ENCODE data around the gene SEC14L6. TPM values are rescaled to one million over a fixed set of nuclear protein-coding genes. Genes with fewer than 3 reads are reported as not detected.

SEC14L6 gene
- total RNA-seq, 3 donors from 2014 or later (not counting 1 experiment from before 2014, with no cell fraction given) = 0.18 to 0.23 TPM; not detected in 1

DNA sequence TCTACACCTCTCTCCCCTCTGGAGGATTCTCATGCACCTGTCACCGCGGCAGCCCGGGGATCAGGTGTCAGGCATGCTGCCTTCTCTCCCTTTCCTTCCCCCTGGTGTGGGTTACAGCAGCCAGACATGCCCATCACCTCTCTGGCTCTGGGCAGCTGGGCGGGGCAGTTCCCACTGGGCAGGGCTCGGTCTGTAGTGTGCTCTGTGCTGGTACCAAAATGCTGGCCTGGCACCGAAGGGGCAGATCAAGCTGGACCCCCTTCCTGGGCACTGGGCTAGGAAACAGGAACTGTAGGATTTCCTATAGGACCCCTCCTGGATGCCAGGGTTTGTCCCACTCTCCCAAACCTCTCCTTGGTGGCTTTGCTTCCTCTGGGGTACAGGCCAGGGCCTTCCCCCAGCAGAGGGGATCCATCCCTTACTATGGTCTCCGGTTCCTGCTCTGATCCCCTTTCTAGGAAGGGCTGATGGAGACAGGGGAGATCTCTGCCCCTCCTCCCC lies 27.1 kb upstream of the SEC14L6 start:
- Mint-ChIP-seq H3K27me3 (ENCODE audit: low read depth in 2 of 2) (peaks cover 0 to 7% of the 10 kb centered on the region in 2 donors), H3K36me3 (no peaks in the 10 kb centered on the region), H3K9me3 (no peaks in the 10 kb centered on the region), H3K4me3 (no peak overlapping the region), H3K27ac (no peak overlapping the region), H3K4me1 (no peaks in the 10 kb centered on the region)
- H3K36me3 ChIP-seq (ENCODE audit: control insufficient read depth, insufficient read depth, low read length) = peaks cover 23% of the 10 kb centered on the region
- TF ChIP-seq, protein P1, sequence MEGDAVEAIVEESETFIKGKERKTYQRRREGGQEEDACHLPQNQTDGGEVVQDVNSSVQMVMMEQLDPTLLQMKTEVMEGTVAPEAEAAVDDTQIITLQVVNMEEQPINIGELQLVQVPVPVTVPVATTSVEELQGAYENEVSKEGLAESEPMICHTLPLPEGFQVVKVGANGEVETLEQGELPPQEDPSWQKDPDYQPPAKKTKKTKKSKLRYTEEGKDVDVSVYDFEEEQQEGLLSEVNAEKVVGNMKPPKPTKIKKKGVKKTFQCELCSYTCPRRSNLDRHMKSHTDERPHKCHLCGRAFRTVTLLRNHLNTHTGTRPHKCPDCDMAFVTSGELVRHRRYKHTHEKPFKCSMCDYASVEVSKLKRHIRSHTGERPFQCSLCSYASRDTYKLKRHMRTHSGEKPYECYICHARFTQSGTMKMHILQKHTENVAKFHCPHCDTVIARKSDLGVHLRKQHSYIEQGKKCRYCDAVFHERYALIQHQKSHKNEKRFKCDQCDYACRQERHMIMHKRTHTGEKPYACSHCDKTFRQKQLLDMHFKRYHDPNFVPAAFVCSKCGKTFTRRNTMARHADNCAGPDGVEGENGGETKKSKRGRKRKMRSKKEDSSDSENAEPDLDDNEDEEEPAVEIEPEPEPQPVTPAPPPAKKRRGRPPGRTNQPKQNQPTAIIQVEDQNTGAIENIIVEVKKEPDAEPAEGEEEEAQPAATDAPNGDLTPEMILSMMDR (IDR thresholded peaks at IDR 0.05) = no peak
- WGBS (ENCODE audit: insufficient coverage) = 72% methylated on average over 7 of the region's 7 CpGs
- H3K9me3 ChIP-seq (ENCODE audit: control insufficient read depth, insufficient read depth, low read length) = no peaks in the 10 kb centered on the region
- DNase-seq = no peak
- H3K27me3 ChIP-seq (ENCODE audit: control insufficient read depth, insufficient read depth, low read length) = peaks cover 4% of the 10 kb centered on the region
- no peak overlapping the region for H3K4me3 ChIP-seq (ENCODE audit: low read length)
- H3K27ac ChIP-seq (ENCODE audit: low read length) = no peak overlapping the region
- intact Hi-C loops (cut with micrococcal nuclease) = no loop called here
- ATAC-seq = no peak
- no peaks in the 10 kb centered on the region for H3K4me1 ChIP-seq (ENCODE audit: control insufficient read depth, insufficient read depth, low read length)

DNA sequence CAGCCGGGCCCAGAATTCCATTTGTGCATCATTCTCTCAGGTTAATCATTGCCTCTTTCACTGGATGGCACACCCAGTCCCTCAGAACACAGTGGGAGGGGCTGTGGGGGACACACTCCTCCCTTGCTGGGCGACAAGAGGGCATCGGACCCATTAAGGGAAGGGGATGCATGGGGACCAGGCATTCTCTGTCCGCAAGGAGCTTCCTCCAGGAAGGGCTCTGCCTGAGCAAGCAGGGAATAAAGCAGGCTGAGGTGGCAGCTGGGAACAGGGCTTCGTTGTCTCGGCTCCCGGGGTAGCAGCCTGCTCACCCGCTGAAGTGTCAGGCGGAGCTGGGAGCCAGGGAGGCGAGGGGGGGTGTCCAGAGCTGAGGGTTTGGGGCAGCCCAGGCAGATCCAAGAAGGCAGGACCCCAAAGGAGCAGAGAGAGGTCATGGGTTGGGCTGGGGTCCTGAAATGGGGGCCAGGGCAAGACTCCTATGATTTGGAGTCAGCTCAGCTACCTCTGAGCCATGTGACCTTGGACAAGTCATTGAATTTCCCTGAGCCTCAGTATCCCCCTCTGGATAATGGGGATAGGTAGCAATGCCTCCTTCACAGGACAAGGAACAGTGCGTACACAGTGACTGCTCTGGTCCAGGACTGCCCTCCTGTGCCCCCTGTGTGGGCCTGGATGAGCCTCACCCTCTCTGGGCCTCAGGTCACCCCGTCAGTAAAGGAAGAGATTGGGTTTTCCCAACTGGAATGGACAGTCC lies 26.5 kb upstream of the SEC14L6 start:
- Mint-ChIP-seq H3K9me3 (no peaks in the 10 kb centered on the region), H3K36me3 (no peaks in the 10 kb centered on the region), H3K4me1 (no peaks in the 10 kb centered on the region), H3K27ac (no peak overlapping the region), H3K4me3 (no peak overlapping the region), H3K27me3 (ENCODE audit: low read depth in 2 of 2) (peaks cover 0 to 7% of the 10 kb centered on the region in 2 donors)
- Histone ChIP-seq H3K27ac (ENCODE audit: low read length) (no peak overlapping the region), H3K9me3 (ENCODE audit: control insufficient read depth, insufficient read depth, low read length) (no peaks in the 10 kb centered on the region), H3K4me3 (ENCODE audit: low read length) (no peak overlapping the region), H3K27me3 (ENCODE audit: control insufficient read depth, insufficient read depth, low read length) (peaks cover 4% of the 10 kb centered on the region), H3K36me3 (ENCODE audit: control insufficient read depth, insufficient read depth, low read length) (peaks cover 21% of the 10 kb centered on the region), H3K4me1 (ENCODE audit: control insufficient read depth, insufficient read depth, low read length) (no peaks in the 10 kb centered on the region)
- intact Hi-C loops (cut with micrococcal nuclease) = no loop called here
- ATAC-seq = no peak
- no peak for DNase-seq
- TF ChIP-seq, protein P1 (IDR thresholded peaks at IDR 0.05) = no peak
- WGBS (ENCODE audit: insufficient coverage) = 72% methylated on average over 12 of the region's 12 CpGs

DNA sequence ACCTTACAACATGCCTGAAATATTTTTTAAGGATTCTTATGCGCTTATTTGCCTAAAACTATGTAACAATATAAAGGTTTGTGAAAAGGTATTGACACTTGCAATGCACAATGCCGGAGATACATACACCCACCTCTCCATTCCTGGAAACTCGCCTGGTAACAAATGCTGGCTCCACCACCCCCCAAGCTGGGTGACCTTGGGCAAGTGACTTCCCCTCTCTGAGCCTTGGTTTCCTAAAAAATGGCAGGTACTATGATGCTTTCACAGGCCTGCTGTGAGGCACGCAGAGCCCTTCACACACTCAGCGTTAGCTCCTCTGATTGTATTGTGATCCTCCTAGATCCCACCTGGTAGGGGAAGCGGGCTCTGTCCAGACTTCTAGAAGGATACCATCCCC lies 25.7 kb upstream of the SEC14L6 start:
- Mint-ChIP-seq H3K4me1 (no peaks in the 10 kb centered on the region), H3K36me3 (no peaks in the 10 kb centered on the region), H3K27me3 (ENCODE audit: low read depth in 2 of 2) (peaks cover 0 to 7% of the 10 kb centered on the region in 2 donors), H3K9me3 (no peaks in the 10 kb centered on the region), H3K4me3 (no peak overlapping the region), H3K27ac (no peak overlapping the region)
- no peaks in the 10 kb centered on the region for H3K9me3 ChIP-seq (ENCODE audit: control insufficient read depth, insufficient read depth, low read length)
- H3K27ac ChIP-seq (ENCODE audit: low read length) = no peak overlapping the region
- TF ChIP-seq, protein P1 (IDR thresholded peaks at IDR 0.05) = no peak
- peaks cover 16% of the 10 kb centered on the region for H3K36me3 ChIP-seq (ENCODE audit: control insufficient read depth, insufficient read depth, low read length)
- intact Hi-C loops (cut with micrococcal nuclease) = no loop called here
- no peaks in the 10 kb centered on the region for H3K4me1 ChIP-seq (ENCODE audit: control insufficient read depth, insufficient read depth, low read length)
- peaks cover 4% of the 10 kb centered on the region for H3K27me3 ChIP-seq (ENCODE audit: control insufficient read depth, insufficient read depth, low read length)
- 85% methylated on average over 5 of the region's 6 CpGs for WGBS (ENCODE audit: insufficient coverage)
- DNase-seq (no peak), ATAC-seq (no peak)
- no peak overlapping the region for H3K4me3 ChIP-seq (ENCODE audit: low read length)

All from natural killer cell (primary cell).